ENCODE results near the gene MAB21L3. TPM values are rescaled to one million over a fixed set of nuclear protein-coding genes. Genes with fewer than 3 reads are reported as not detected.

MAB21L3 gene
- total RNA-seq, 1 experiment from 2014 or later, result 2.8 TPM

- POLR2A ChIA-PET, result no interaction called here
- Mint-ChIP-seq H3K9me3 (ENCODE audit: unreplicated experiment) (peaks cover 19% of the 10 kb centered on the region), H3K36me3 (ENCODE audit: insufficient read depth, unreplicated experiment) (peaks cover 21% of the 10 kb centered on the region), H3K27ac (ENCODE audit: low read depth, unreplicated experiment) (no peak overlapping the region), H3K27me3 (ENCODE audit: insufficient read depth, unreplicated experiment) (no peaks in the 10 kb centered on the region), H3K4me3 (ENCODE audit: unreplicated experiment) (no peak overlapping the region), H3K4me1 (ENCODE audit: insufficient read depth, unreplicated experiment) (no peaks in the 10 kb centered on the region)
- no TSS peak for BruUV-seq (replicated peaks)
- intact Hi-C loops (cut with micrococcal nuclease), result no loop called here
- TF ChIP-seq CTCF (IDR thresholded peaks at IDR 0.05; ENCODE audit: unreplicated experiment), result no peak
- DNase-seq (ENCODE audit: unreplicated experiment), result no peak
- CTCF ChIA-PET, result interaction anchor here (0.6 to 0.7 kb wide), 2 partner anchors 35 to 477 kb away, joined by 3 to 4 read pairs; no protein-coding TSS in a partner anchor
These were observed 13.6 kb upstream of the MAB21L3 start for GRCh38 chr1:116097626-116098025.

DNA sequence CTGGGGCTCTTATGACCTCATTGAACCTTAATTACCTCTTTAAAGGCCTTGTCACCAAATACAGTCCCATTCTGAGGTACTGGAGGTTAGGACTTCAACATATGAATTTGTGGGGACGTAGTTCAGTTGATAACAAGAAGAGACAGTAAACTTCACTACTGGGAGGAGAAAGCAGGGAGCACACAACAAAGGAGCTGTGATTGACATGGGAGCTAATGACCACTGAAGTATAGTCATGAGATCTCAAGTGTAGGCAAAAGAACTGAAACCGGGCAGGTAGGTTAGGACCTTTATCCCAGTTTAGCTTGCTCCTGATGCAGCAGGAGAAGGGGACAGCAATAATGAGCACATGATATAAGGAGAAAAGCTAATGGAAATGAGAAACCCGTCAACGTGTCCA is 11.8 kb upstream of the MAB21L3 start:
- Mint-ChIP-seq H3K27ac (ENCODE audit: low read depth, unreplicated experiment) (no peak overlapping the region), H3K36me3 (ENCODE audit: insufficient read depth, unreplicated experiment) (peaks cover 13% of the 10 kb centered on the region), H3K9me3 (ENCODE audit: unreplicated experiment) (peaks cover 10% of the 10 kb centered on the region), H3K4me3 (ENCODE audit: unreplicated experiment) (no peak overlapping the region), H3K4me1 (ENCODE audit: insufficient read depth, unreplicated experiment) (no peaks in the 10 kb centered on the region), H3K27me3 (ENCODE audit: insufficient read depth, unreplicated experiment) (no peaks in the 10 kb centered on the region)
- POLR2A ChIA-PET, result interaction anchor here (1.3 kb wide), 1 partner anchor 24 kb away, joined by 3 read pairs; no protein-coding TSS in a partner anchor
- CTCF ChIA-PET, result interaction anchor here (0.6 to 1.3 kb wide), 3 partner anchors 10 to 287 kb away, joined by 3 read pairs; no protein-coding TSS in a partner anchor
- intact Hi-C loops (cut with micrococcal nuclease), result no loop called here
- TF ChIP-seq CTCF (IDR thresholded peaks at IDR 0.05; ENCODE audit: unreplicated experiment), result no peak
- BruUV-seq (replicated peaks), result no TSS peak
- no peak for DNase-seq (ENCODE audit: unreplicated experiment)

- Mint-ChIP-seq H3K9me3 (ENCODE audit: unreplicated experiment) (peaks cover 4% of the 10 kb centered on the region), H3K27me3 (ENCODE audit: insufficient read depth, unreplicated experiment) (no peaks in the 10 kb centered on the region), H3K27ac (ENCODE audit: low read depth, unreplicated experiment) (no peak overlapping the region), H3K36me3 (ENCODE audit: insufficient read depth, unreplicated experiment) (peaks cover 10% of the 10 kb centered on the region), H3K4me1 (ENCODE audit: insufficient read depth, unreplicated experiment) (no peaks in the 10 kb centered on the region), H3K4me3 (ENCODE audit: unreplicated experiment) (no peak overlapping the region)
- intact Hi-C loops (cut with micrococcal nuclease), result no loop called here
- TF ChIP-seq CTCF (IDR thresholded peaks at IDR 0.05; ENCODE audit: unreplicated experiment), result no peak
- ChIA-PET POLR2A (no interaction called here), CTCF (interaction anchor here (0.6 to 1.3 kb wide), 2 partner anchors 9 to 224 kb away, joined by 3 read pairs; no protein-coding TSS in a partner anchor)
- no TSS peak for BruUV-seq (replicated peaks)
- DNase-seq (ENCODE audit: unreplicated experiment), result no peak
These were observed 11.3 kb upstream of the MAB21L3 start for GRCh38 chr1:116099919-116100318.

- BruUV-seq (replicated peaks), result no TSS peak
These were observed 6.5 kb upstream of the MAB21L3 start for GRCh38 chr1:116104667-116105066.

More at GRCh38 chr1:116104667-116105066, 6.5 kb upstream of the MAB21L3 start:
- intact Hi-C loops (cut with micrococcal nuclease), result no loop called here
- Mint-ChIP-seq H3K27ac (ENCODE audit: low read depth, unreplicated experiment) (no peak overlapping the region), H3K9me3 (ENCODE audit: unreplicated experiment) (no peaks in the 10 kb centered on the region), H3K36me3 (ENCODE audit: insufficient read depth, unreplicated experiment) (no peaks in the 10 kb centered on the region), H3K27me3 (ENCODE audit: insufficient read depth, unreplicated experiment) (no peaks in the 10 kb centered on the region), H3K4me3 (ENCODE audit: unreplicated experiment) (no peak overlapping the region), H3K4me1 (ENCODE audit: insufficient read depth, unreplicated experiment) (no peaks in the 10 kb centered on the region)
- CTCF ChIA-PET, result no interaction called here
- POLR2A ChIA-PET, result no interaction called here
- no peak for DNase-seq (ENCODE audit: unreplicated experiment)
- TF ChIP-seq CTCF (IDR thresholded peaks at IDR 0.05; ENCODE audit: unreplicated experiment), result no peak

Measured in MCF 10A (cell line).